GM19438 (cell line): ENCODE data around the gene SYT10.
"Not testable (repeated sequence)": the region's sequence is repeated elsewhere in the genome, so short reads cannot be mapped to it uniquely, and the experiment has no call there.

Experiments used
- ATAC-seq: cut with Tn5 transposase; IDR thresholded peaks from one replicate; pipeline ENCODE4 v1.9.1; 2021; ENCODE audit warnings: low read depth; ENCODE audit not compliant: unreplicated experiment

The SYT10 gene

GRCh38 chr12:33439587-33440011 is at the start of gene SYT10:
TSS of gene SYT10 (minus strand) at chr12:33439819. CDS start at chr12:33439522, 297 bp downstream.
- no peak for ATAC-seq

- no peak for ATAC-seq
Observed at GRCh38 chr12:33488036-33488435, 48.4 kb upstream of the SYT10 start.

- no peak for ATAC-seq
Observed at GRCh38 chr12:33486058-33486457, 46.4 kb upstream of the SYT10 start.

- no peak for ATAC-seq
Observed at GRCh38 chr12:33484161-33484560, 44.5 kb upstream of the SYT10 start.

- ATAC-seq, result no peak
Observed at GRCh38 chr12:33480366-33480765, 40.7 kb upstream of the SYT10 start.

GRCh38 chr12:33476058-33476457 is 36.4 kb upstream of the SYT10 start:
- ATAC-seq, result no peak

GRCh38 chr12:33472299-33472698 is 32.7 kb upstream of the SYT10 start:
- no peak for ATAC-seq

GRCh38 chr12:33455096-33455495 is 15.5 kb upstream of the SYT10 start:
- no peak for ATAC-seq

GRCh38 chr12:33450480-33450879 is 10.9 kb upstream of the SYT10 start:
- ATAC-seq, result no peak

GRCh38 chr12:33440477-33440876 is 858 bp upstream of the SYT10 start:
- ATAC-seq, result no peak

- no peak for ATAC-seq
Observed at GRCh38 chr12:33438851-33439586, 600 bp downstream of the SYT10 start.

GRCh38 chr12:33438025-33438772 is 1.4 kb downstream of the SYT10 start:
- ATAC-seq, result no peak

GRCh38 chr12:33437598-33437997 is 2.0 kb downstream of the SYT10 start:
- no peak for ATAC-seq

- no peak for ATAC-seq
Observed at GRCh38 chr12:33432992-33433391, 6.6 kb downstream of the SYT10 start.

- ATAC-seq, result no peak
Observed at GRCh38 chr12:33431648-33432047, 8.0 kb downstream of the SYT10 start.

- no peak for ATAC-seq
Observed at GRCh38 chr12:33429468-33429867, 10.2 kb downstream of the SYT10 start.

GRCh38 chr12:33427071-33427470 is 12.5 kb downstream of the SYT10 start:
- no peak for ATAC-seq

GRCh38 chr12:33423706-33424105 is 15.9 kb downstream of the SYT10 start:
- no peak for ATAC-seq

- ATAC-seq, result not testable (repeated sequence)
Observed at GRCh38 chr12:33412410-33412809, 27.2 kb downstream of the SYT10 start.

- no peak for ATAC-seq
Observed at GRCh38 chr12:33383503-33383902, 56.1 kb downstream of the SYT10 start.

- no peak for ATAC-seq
Observed at GRCh38 chr12:33376153-33376552, 63.5 kb downstream of the SYT10 start.

GRCh38 chr12:33370318-33370717 is 69.3 kb downstream of the SYT10 start:
- no peak for ATAC-seq
